PC-9 (cell line): ENCODE results near the gene SLC36A3. TPM values are rescaled to one million over a fixed set of nuclear protein-coding genes. Genes with fewer than 3 reads are reported as not detected.

ENCODE experiments used
- BruUV-seq: library from RNA; stranded (reverse); fragments of 400-500 nt; replicated peaks from 2 replicates; lab custom pipeline; 2021; lab: Mats Ljungman, UMichigan
- CTCF ChIA-PET: fragments of 300-600 bp; sonication (Branson Sonifier 250); formaldehyde crosslinking; loops from one replicate; lab custom pipeline; 2022; ENCODE audit warnings: antibody characterized with exemption; lab: Charles Lee
- POLR2A ChIA-PET: fragments of 300-600 bp; sonication (Branson Sonifier 250); formaldehyde crosslinking; loops from one replicate; lab custom pipeline; 2022; ENCODE audit warnings: antibody characterized with exemption; ENCODE audit not compliant: unreplicated experiment; lab: Charles Lee
- DNase-seq, 2 experiments: peaks; one replicate each; pipeline versions ENCODE4 v3.0.0 to v3.0.0-alpha.2; 2015 to 2022; ENCODE audit warnings: mixed read lengths in 1 of 2
- H2AFZ ChIP-seq: fragments of 200-600 bp; sonication (generic); 2 replicates; pipeline ENCODE4 v1.8.1; 2017; ENCODE audit warnings: antibody characterized with exemption
- H3F3A ChIP-seq: fragments of 200-600 bp; sonication (generic); 2 replicates; pipeline ENCODE4 v1.8.1; 2017; ENCODE audit warnings: antibody characterized with exemption, mild to moderate bottlenecking, low read depth; ENCODE audit not compliant: insufficient read depth
- H3K27ac ChIP-seq: fragments of 200-600 bp; sonication (generic); 2 replicates; pipeline ENCODE4 v1.6.1; 2016; ENCODE audit warnings: mixed run types
- H3K27me3 ChIP-seq: fragments of 200-600 bp; sonication (generic); 2 replicates; pipeline ENCODE4 v1.6.1; 2016; ENCODE audit warnings: low read depth, mixed run types; ENCODE audit not compliant: insufficient read depth
- H3K36me3 ChIP-seq: fragments of 200-600 bp; sonication (generic); 2 replicates; pipeline ENCODE4 v1.6.1; 2016; ENCODE audit warnings: low read depth, mixed run types
- H3K4me1 ChIP-seq: fragments of 200-600 bp; sonication (generic); replicated peaks from 2 replicates; pipeline ENCODE4 v1.6.1; 2016; ENCODE audit warnings: mixed run types; ENCODE audit not compliant: insufficient read depth
- H3K4me2 ChIP-seq: fragments of 200-600 bp; sonication (generic); 2 replicates; pipeline ENCODE4 v1.6.1; 2017; ENCODE audit warnings: mixed run types
- H3K4me3 ChIP-seq: fragments of 200-600 bp; sonication (generic); 2 replicates; pipeline ENCODE4 v1.6.1; 2016; ENCODE audit warnings: mixed run types
- H3K79me2 ChIP-seq: fragments of 200-600 bp; sonication (generic); 2 replicates; pipeline ENCODE4 v1.6.1; 2017; ENCODE audit warnings: low read depth, mixed run types
- H3K9me2 ChIP-seq: fragments of 200-600 bp; sonication (generic); 2 replicates; pipeline ENCODE4 v1.8.1; 2017; ENCODE audit warnings: mild to moderate bottlenecking; ENCODE audit not compliant: insufficient read depth
- H3K9me3 ChIP-seq: fragments of 200-600 bp; sonication (generic); 2 replicates; pipeline ENCODE4 v1.8.1; 2016; ENCODE audit warnings: low read depth; ENCODE audit not compliant: insufficient read depth
- H4K20me1 ChIP-seq: fragments of 200-600 bp; sonication (generic); 2 replicates; pipeline ENCODE4 v1.8.1; 2017; ENCODE audit not compliant: insufficient read depth
- EZH2 ChIP-seq: fragments of 200-600 bp; sonication (generic); IDR thresholded peaks from 2 replicates; pipeline ENCODE4 v1.8.0; 2017; ENCODE audit warnings: antibody characterized with exemption, low read depth
- intact Hi-C: fragments of 100-400 bp; cut with micrococcal nuclease; formaldehyde crosslinking; loops from one replicate; pipeline ENCODE4 v1.10.0; 2022; ENCODE audit not compliant: unreplicated experiment
- total RNA-seq: library from RNA; stranded (reverse); gene quantifications from 2 replicates; pipeline ENCODE4 v1.2.3, GENCODE V29; 2021
- TF ChIP-seq, protein P1 (sequence below): fragments of 200-600 bp; sonication (generic); conservative IDR thresholded peaks from 2 replicates; pipeline ENCODE4 v1.6.1; 2017; ENCODE audit warnings: mixed run types, antibody characterized with exemption, mild to moderate bottlenecking, moderate library complexity

Gene SLC36A3
- total RNA-seq, 1 experiment from 2014 or later: not detected

DNA sequence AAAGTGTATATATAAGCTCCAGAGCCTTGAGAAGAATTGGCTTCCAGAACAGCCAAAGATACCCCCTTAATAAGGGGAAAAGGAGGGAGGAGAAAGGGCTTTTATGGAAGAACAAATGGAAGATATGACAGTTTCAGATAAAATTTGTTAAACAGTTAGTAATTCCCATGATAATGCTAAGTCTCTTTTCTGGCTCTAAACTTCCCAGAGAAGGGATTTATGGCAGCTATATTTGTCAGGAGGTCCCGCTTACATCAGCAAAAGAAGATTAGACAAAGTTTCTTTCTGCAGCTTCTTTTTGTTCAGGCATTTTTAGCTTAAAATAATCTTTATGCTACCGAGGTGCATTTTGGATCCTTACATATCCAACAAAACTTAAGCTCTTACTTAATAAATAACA lies 14.3 kb upstream of the SLC36A3 start:
- ChIA-PET CTCF (interaction anchor here (0.7 to 1.1 kb wide), 4 partner anchors 65 to 420 kb away, joined by 3 to 12 read pairs (median 6); partner anchors contain the start of genes GM2A and TNIP1), POLR2A (no interaction called here)
- no peak for DNase-seq
- no peak overlapping the region for H3K4me3 ChIP-seq
- no peaks in the 10 kb centered on the region for H3F3A ChIP-seq
- no peak overlapping the region for H3K27ac ChIP-seq
- H3K9me3 ChIP-seq: no peaks in the 10 kb centered on the region
- no peak overlapping the region for H2AFZ ChIP-seq
- no TSS peak for BruUV-seq
- no peaks in the 10 kb centered on the region for H3K79me2 ChIP-seq
- no peaks in the 10 kb centered on the region for H4K20me1 ChIP-seq
- intact Hi-C loops: loop anchor here (2.0 to 5.0 kb wide), 3 partner anchors 316 to 516 kb away; no protein-coding TSS in a partner anchor
- H3K4me2 ChIP-seq: no peak overlapping the region
- H3K9me2 ChIP-seq: no peaks in the 10 kb centered on the region
- no peak for TF ChIP-seq EZH2
- TF ChIP-seq, protein P1, sequence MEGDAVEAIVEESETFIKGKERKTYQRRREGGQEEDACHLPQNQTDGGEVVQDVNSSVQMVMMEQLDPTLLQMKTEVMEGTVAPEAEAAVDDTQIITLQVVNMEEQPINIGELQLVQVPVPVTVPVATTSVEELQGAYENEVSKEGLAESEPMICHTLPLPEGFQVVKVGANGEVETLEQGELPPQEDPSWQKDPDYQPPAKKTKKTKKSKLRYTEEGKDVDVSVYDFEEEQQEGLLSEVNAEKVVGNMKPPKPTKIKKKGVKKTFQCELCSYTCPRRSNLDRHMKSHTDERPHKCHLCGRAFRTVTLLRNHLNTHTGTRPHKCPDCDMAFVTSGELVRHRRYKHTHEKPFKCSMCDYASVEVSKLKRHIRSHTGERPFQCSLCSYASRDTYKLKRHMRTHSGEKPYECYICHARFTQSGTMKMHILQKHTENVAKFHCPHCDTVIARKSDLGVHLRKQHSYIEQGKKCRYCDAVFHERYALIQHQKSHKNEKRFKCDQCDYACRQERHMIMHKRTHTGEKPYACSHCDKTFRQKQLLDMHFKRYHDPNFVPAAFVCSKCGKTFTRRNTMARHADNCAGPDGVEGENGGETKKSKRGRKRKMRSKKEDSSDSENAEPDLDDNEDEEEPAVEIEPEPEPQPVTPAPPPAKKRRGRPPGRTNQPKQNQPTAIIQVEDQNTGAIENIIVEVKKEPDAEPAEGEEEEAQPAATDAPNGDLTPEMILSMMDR: no peak
- peaks cover 7% of the 10 kb centered on the region; the same call in 1 of the 2 replicates for H3K27me3 ChIP-seq
- no peaks in the 10 kb centered on the region for H3K4me1 ChIP-seq
- H3K36me3 ChIP-seq: no peaks in the 10 kb centered on the region

DNA sequence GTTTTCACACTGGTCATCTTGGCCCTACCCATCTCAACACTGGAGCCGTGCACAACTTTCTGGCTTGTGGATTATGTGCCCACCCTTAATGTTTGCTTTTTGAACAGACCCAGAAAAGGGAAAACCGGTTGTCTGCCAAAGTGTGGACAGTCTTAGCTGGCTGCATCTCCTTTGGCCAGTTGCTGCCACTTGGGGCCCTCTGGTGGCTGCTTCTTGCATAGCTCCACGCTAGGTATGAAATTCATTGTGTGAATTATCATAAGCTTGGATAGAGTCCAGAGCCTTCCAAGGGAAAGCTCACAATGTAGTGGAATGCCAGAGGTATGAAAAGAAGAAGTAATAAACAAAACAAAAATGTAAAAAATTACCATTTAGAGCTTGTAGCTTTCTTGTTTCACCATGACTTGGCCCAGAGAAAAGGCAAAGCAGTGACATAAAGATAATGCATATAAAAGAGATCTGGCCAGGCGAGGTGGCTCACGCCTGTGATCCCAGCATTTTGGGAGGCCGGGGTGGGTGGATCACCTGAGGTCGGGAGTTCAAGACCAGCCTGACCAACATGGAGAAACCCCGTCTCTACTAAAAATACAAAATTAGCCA lies 12.5 kb upstream of the SLC36A3 start:
- Histone ChIP-seq H3K4me1 (no peaks in the 10 kb centered on the region), H3K27ac (no peak overlapping the region), H4K20me1 (no peaks in the 10 kb centered on the region), H2AFZ (no peak overlapping the region), H3K9me3 (no peaks in the 10 kb centered on the region), H3K79me2 (no peaks in the 10 kb centered on the region), H3K4me2 (no peak overlapping the region), H3K4me3 (no peak overlapping the region), H3K36me3 (no peaks in the 10 kb centered on the region), H3K27me3 (peaks cover 7% of the 10 kb centered on the region; the same call in 1 of the 2 replicates), H3K9me2 (no peaks in the 10 kb centered on the region), H3F3A (no peaks in the 10 kb centered on the region)
- ChIA-PET CTCF (interaction anchor here (0.6 to 1.1 kb wide), 7 partner anchors 42 to 589 kb away, joined by 3 to 11 read pairs (median 5); partner anchors contain the start of gene GM2A), POLR2A (interaction anchor here (0.7 kb wide), 1 partner anchor 562 kb away, joined by 3 read pairs; no protein-coding TSS in a partner anchor)
- no peak for TF ChIP-seq EZH2
- TF ChIP-seq, protein P1: peak; percentile 91
- no TSS peak for BruUV-seq
- intact Hi-C loops: loop anchor here (1.0 to 5.0 kb wide), 4 partner anchors 190 to 514 kb away; no protein-coding TSS in a partner anchor
- peak; percentile 55 to 78 for DNase-seq

DNA sequence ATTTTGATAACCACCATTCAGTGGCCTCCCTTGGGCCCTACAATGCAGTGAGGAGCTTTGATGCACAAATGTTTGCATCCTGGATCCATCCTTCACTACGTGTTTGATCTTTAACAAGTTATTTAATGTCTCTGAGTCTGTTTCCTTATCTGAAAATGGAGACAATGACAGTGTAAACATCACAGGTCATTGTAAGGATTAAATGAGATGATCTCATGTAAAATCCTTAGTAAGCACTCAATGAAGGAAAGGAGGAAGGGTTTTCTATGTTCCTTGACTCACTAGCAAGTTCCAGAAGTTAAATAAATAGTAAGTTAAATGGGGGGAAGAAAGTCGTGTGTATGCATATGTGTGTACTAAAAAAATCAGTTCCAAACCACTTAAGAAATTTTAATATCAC lies 9.8 kb upstream of the SLC36A3 start:
- no peaks in the 10 kb centered on the region for H3K36me3 ChIP-seq
- no peaks in the 10 kb centered on the region for H3K9me2 ChIP-seq
- no peaks in the 10 kb centered on the region for H3K9me3 ChIP-seq
- no peak for DNase-seq
- POLR2A ChIA-PET: no interaction called here
- no peaks in the 10 kb centered on the region for H4K20me1 ChIP-seq
- H2AFZ ChIP-seq: no peak overlapping the region
- no peaks in the 10 kb centered on the region for H3F3A ChIP-seq
- H3K79me2 ChIP-seq: no peaks in the 10 kb centered on the region
- no peak for TF ChIP-seq EZH2
- TF ChIP-seq, protein P1: no peak
- CTCF ChIA-PET: interaction anchor here (0.5 kb wide), 1 partner anchor 61 kb away, joined by 3 read pairs; no protein-coding TSS in a partner anchor
- H3K27me3 ChIP-seq: peaks cover 7% of the 10 kb centered on the region; the same call in 1 of the 2 replicates
- H3K27ac ChIP-seq: no peak overlapping the region
- BruUV-seq: no TSS peak
- no peaks in the 10 kb centered on the region for H3K4me1 ChIP-seq
- intact Hi-C loops: no loop called here
- no peak overlapping the region for H3K4me2 ChIP-seq
- no peak overlapping the region for H3K4me3 ChIP-seq
